CD4-positive, alpha-beta T cell treated with Interferon gamma for 1 hour (primary cell): ENCODE data around the gene ALPP.
"Not testable (repeated sequence)": the region's sequence is repeated elsewhere in the genome, so short reads cannot be mapped to it uniquely, and the experiment has no call there.

Experiments used
- DNase-seq: peaks from one replicate; pipeline ENCODE4 v3.0.0-alpha.2; 2020

Gene ALPP

GRCh38 chr2:232341061-232341738, 37.4 kb upstream of the ALPP start:
- no peak for DNase-seq

DNA sequence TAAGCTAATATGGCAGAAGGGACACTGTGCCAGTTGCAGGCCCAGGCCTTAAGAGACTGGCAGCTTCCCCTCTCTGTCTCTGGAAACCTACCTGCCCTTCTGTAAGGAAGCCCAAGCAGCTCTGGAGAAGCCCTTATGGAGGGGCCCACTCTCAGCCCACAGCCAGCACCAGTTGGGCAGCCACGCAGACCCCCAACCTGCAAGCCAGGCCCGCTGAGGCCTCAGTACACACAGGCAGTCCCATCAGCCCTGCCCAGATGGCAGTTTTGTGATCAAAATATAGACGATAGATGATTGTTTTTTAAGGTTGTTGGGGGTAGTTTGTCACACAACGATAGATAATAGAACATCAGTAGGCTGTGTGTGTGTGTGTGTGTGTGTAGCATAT, 36.8 kb upstream of the ALPP start:
- no peak for DNase-seq

- no peak for DNase-seq
These were observed 35.7 kb upstream of the ALPP start for GRCh38 chr2:232342635-232343565.

DNA sequence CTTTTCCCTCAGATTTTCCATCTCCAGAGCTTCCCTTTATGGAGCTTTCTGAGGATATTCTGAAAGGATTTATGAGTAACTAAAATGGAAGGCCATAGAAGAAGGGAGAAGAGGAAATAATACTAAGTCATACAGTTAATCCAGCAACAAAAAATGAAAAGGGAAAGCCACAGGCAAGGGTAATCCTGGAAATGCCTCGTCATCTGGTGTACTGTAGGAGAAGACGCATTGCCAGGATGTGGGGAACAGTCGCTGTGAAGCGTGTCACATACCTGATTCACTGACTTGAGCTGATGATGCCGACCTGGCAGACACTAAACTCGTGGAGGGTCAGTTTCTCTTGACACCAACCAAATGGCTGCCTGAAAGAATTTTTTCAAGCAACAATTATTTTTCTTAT, 34.7 kb upstream of the ALPP start:
- no peak for DNase-seq

DNA sequence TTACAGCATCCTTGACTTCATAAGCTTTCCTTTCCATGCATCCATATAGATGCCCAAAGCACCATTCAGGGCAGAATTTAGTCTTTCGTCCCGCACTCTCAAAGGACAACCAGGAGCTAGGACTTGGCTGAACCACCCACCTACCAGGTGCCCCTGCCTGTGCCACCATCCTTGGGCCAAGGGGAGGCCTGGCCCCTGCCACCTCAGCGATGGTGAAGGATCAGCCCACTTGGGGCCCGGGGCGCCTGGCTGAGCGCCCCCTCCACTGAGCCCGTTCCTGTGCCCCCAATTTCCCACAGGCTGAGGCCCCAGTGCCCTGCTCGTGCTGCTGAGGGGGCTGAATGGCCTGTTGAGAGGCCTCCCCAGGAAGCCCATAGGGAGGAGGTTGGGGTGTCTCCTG, 33.3 kb upstream of the ALPP start:
- no peak for DNase-seq

DNA sequence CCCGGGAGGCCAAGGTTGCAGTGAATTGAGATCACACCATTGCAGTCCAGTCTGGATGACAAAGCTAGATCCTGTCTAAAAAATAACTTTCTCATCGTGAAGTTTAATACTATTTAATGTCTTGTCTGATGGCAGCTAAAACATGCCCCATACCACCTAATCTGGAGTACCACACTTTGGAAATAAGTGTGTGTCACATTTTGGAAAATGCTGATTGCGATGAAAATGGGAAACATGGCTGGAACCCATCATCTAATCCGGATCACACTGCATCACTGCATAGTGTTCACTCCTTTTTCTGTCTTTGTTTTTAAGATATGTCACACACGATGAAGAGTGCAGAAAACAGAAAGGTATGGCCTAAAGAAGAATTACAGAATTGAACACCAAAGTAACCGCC, 31.2 kb upstream of the ALPP start:
- no peak for DNase-seq

- no peak for DNase-seq
These were observed 29.6 kb upstream of the ALPP start for GRCh38 chr2:232348936-232349335.

DNA sequence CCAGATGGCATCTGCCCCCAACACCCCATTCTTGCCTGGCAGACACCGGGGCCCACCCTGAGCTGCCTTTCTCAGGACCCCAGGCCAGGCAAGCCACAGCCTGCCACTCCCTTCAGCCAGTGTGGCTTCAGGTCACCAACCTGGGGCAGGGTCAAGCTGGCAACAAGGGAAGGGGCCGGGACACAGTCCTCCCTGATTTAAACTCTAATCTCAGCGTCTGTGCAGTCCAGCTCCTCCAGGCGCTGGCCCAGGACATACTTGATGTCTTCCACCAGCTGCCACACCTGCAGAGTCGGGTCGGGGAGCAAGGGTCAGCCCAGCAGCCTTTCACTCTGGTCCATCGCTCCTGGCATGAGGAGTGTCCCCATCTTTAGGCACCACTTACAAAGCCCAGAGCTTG, 29.0 kb upstream of the ALPP start:
- no peak for DNase-seq

DNA sequence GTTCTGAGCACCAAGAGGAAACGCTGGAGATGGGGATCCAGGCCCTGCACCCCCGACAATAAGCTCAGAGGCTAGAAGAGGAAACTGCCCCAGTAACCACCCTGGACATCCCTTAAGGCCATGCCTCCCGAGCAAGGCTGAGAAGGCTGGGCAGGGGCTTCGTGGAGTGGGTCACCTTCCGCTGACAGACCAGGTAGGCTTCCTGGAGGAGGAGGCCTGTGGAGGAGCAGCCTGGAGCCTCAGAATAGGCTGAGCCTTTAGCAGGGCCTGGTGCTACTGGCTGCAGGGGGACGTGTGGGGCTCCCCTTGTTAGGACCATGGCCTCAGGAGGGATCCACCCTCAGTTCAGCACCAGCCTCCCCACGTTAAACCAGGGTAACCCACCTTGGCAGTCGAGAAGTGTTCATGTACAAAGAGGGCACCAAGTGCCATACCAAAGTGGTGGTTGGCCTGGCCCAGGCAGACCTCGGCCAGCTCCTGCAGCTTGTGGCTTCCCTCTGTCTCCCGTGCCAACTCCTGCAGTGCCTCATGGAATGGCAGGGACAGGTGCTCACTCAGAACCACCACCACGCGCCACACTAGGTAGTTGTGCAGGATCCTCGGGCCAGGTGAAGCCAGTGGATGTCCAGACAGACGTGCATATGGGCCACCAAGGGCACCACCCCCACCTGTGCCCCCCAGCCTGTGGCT, 28.5 kb upstream of the ALPP start:
- DNase-seq, result no peak

- DNase-seq, result no peak
These were observed 27.5 kb upstream of the ALPP start for GRCh38 chr2:232350804-232351685.

- DNase-seq, result no peak
These were observed 26.7 kb upstream of the ALPP start for GRCh38 chr2:232351686-232352510.

- no peak for DNase-seq
These were observed 25.9 kb upstream of the ALPP start for GRCh38 chr2:232352511-232353091.

- DNase-seq, result no peak
These were observed 25.5 kb upstream of the ALPP start for GRCh38 chr2:232353096-232353495.

GRCh38 chr2:232353660-232354059, 24.9 kb upstream of the ALPP start:
- DNase-seq, result no peak

DNA sequence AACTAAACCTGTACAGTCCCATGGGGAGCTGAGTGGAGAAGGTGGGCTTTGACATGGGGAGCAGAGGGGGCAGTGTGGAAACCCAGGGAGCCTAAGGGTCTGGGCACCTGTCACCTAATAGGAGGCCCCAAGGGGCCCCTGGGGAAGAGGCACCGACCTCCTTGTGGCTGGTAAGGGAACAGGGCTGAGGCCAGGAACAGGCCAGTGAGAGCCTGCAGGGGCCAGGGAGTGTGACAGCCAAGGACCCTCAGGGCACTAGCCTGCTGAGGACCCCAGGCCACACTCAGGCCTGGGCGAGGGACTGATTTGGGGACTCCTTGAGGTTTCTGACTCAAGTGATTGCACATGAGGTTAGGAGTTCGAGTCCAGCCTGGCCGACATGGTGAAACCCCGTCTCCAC, 24.5 kb upstream of the ALPP start:
- no peak for DNase-seq

DNA sequence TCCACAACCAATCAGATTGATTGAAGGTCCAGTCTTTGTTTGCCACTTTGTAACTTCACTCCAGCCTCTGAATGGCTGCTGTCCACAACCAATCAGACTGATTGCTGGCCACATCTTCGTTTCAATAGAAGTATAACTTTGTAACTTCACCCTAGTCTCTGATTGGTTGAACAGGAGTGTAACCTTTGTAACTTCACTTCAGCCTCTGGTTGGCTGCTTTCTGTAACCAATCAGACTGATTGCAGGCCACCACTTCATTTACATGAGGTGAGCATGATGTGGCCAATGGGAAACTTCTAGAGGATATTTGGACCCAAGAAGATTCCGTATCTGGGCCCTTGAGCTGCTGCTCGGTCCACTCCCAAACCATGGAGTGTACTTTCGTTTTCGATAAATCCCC, 16.9 kb upstream of the ALPP start:
- no peak for DNase-seq

DNA sequence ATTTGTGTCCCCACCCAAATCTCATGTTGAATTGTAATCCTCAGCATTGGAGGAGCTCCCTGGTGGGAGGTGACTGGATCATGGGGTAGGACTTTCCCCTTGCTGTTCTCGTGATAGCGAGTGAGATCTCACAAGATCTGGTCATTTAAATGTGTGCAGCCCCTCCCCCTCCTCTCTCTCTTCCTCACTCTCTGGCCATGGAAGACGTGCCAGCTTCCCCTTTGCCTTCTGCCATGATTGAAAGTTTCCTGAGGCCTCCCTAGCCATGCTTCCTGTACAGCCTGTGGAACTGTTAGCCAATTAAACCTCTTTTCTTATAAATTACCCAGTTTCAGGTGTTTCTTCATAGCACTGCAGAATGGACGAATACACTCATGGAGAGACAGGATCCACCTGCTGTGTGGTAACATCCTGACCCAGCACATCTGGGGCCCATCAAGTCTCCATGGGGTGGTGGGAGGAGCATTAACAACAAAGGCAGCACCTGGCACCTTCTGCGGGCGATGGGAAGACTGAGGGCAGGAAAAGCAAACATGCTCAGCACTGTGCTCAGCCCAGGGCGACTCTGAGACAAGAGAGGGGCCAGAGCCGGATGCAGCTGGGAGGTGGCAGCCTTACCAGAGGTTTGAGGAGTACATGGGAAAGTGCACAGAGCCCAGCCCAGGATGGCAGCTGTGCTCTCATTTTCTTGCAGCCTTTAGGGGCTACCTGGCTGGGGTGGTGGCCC, 16.2 kb upstream of the ALPP start:
- DNase-seq, result no peak

DNA sequence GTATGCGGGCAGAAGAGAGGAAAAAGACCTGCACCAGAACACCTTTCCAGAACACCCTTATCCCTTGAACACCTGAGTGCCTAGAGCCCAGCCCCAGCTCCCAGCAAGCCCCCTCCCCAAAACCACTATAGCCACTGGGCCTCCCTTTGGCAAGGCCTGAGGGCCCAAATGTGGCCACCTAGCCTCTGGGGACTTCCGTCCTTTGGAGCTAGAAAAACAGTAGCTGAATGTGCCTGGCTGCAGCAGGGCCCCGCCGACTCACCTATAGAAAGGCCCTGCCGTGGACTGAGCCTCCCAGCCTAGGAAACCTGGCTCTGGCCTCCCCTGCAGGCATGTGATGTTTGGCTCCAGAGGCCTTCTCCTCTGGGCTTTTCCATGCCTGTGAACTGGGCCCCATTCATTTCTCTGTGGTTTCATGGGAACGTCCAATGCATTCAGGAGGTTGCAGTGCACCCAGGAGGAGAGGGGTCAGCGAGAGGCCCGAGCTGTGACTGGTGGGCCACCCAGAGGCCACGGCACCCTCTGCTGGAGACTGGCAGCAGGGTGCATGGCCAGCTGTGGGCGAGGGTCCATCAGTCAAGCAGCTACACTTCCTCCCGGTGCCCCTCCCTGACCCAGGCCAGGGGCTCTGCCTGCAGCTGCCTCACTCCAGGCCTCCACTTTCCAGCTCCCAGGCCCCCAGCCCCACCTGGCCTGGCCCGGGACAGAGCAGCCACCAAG, 15.3 kb upstream of the ALPP start:
- not testable (repeated sequence) for DNase-seq

- no peak for DNase-seq
These were observed 14.6 kb upstream of the ALPP start for GRCh38 chr2:232363784-232364615.
